HG02973 (cell line): ENCODE results near the gene TRIM64C.
"Not testable (repeated sequence)": the region's sequence is repeated elsewhere in the genome, so short reads cannot be mapped to it uniquely, and the experiment has no call there.

Experiments used
- ATAC-seq: cut with Tn5 transposase; IDR thresholded peaks from one replicate; pipeline ENCODE4 v1.9.1; 2021; ENCODE audit warnings: moderate library complexity; ENCODE audit not compliant: unreplicated experiment

TRIM64C gene

GRCh38 chr11:49059012-49059411 is at the start of gene TRIM64C:
TSS of gene TRIM64C (minus strand) at chr11:49059112. CDS start at chr11:49059112, 0 bp downstream.
- not testable (repeated sequence) for ATAC-seq

GRCh38 chr11:49102356-49102755 is 43.4 kb upstream of the TRIM64C start:
- ATAC-seq = not testable (repeated sequence)

- not testable (repeated sequence) for ATAC-seq
Observed at GRCh38 chr11:49069897-49070296, 11.0 kb upstream of the TRIM64C start.

GRCh38 chr11:49049821-49050220 is 9.1 kb downstream of the TRIM64C start:
- ATAC-seq = not testable (repeated sequence)

- not testable (repeated sequence) for ATAC-seq
Observed at GRCh38 chr11:49048229-49048628, 10.7 kb downstream of the TRIM64C start.

GRCh38 chr11:49028523-49028922 is 30.4 kb downstream of the TRIM64C start, which contains the start of gene TRIM49B:
TSS of gene TRIM49B (plus strand) at chr11:49028823. CDS start at chr11:49031600, 2,777 bp downstream.
- not testable (repeated sequence) for ATAC-seq
